ENCODE results near the gene MAN1A2. TPM values are rescaled to one million over a fixed set of nuclear protein-coding genes. Genes with fewer than 3 reads are reported as not detected.

MAN1A2 gene
- total RNA-seq, 1 experiment from 2014 or later, result 38.1 TPM

- no peaks in the 10 kb centered on the region for H3K36me3 ChIP-seq (ENCODE audit: control insufficient read depth in 1 of 2, insufficient read depth in 2 of 2, low read length in 2 of 2)
- no peak overlapping the region for H3K4me3 ChIP-seq (replicated peaks in 1 of 2; ENCODE audit: low read depth in 1 of 2, low read length in 2 of 2)
- POLR2A ChIA-PET, result no interaction called here
- H3K27ac ChIP-seq (ENCODE audit: low read depth, low read length), result no peak overlapping the region
- H3K9me3 ChIP-seq (ENCODE audit: control insufficient read depth in 1 of 2, insufficient read depth in 1 of 2, low read depth in 1 of 2, low read length in 2 of 2), result no peaks in the 10 kb centered on the region
- ATAC-seq (no peak), DNase-seq (ENCODE audit: low read depth, low spot score) (no peak)
- H3K4me1 ChIP-seq (ENCODE audit: control insufficient read depth in 1 of 2, insufficient read depth in 2 of 2, low read length in 2 of 2), result no peaks in the 10 kb centered on the region
- no peak overlapping the region for H3K4me2 ChIP-seq (ENCODE audit: low read length)
- no peaks in the 10 kb centered on the region for H4K20me1 ChIP-seq (ENCODE audit: insufficient read depth)
- no peak overlapping the region for H2AFZ ChIP-seq (ENCODE audit: low read depth, low read length, poor library complexity, severe bottlenecking)
- no peak overlapping the region for H3K9ac ChIP-seq (ENCODE audit: low read length)
- H3K9me2 ChIP-seq (ENCODE audit: insufficient read depth), result no peaks in the 10 kb centered on the region
- BruUV-seq (replicated peaks), result no TSS peak
- RAD21 ChIA-PET (ENCODE audit: low non-redundant PET in 1 of 2, low total read pairs in 2 of 2, uncharacterized antibody in 2 of 2, unreplicated experiment in 2 of 2), result no interaction called here
- H3K79me2 ChIP-seq (ENCODE audit: insufficient read depth, low read length), result no peaks in the 10 kb centered on the region
- intact Hi-C loops (cut with micrococcal nuclease), result no loop called here
- CTCF ChIA-PET, result interaction anchor here (1.9 kb wide), 1 partner anchor 384 kb away, joined by 11 read pairs; no protein-coding TSS in a partner anchor
- H3K27me3 ChIP-seq (ENCODE audit: insufficient read depth, low read length), result no peaks in the 10 kb centered on the region
- TF ChIP-seq POLR2AphosphoS5 (IDR thresholded peaks at IDR 0.05; ENCODE audit: low read depth, low read length) (no peak), CEBPB (IDR thresholded peaks at IDR 0.05; ENCODE audit: low read depth) (no peak), SP1 (IDR thresholded peaks at IDR 0.05; ENCODE audit: low read depth) (no peak), EZH2 (IDR thresholded peaks at IDR 0.05) (no peak), ZBTB33 (IDR thresholded peaks at IDR 0.05; ENCODE audit: extremely low read depth, insufficient replicate concordance, low read length) (no peak), CBX3 (IDR thresholded peaks at IDR 0.05; ENCODE audit: low read depth) (no peak), EGR1 (IDR thresholded peaks at IDR 0.05; ENCODE audit: low read depth) (no peak), JUND (IDR thresholded peaks at IDR 0.05) (no peak), ELF1 (IDR thresholded peaks at IDR 0.05; ENCODE audit: borderline replicate concordance, low read depth) (no peak), RAD21 (IDR thresholded peaks at IDR 0.05; ENCODE audit: low read depth) (no peak)
Observed at GRCh38 chr1:117511273-117511672, 144.0 kb downstream of the MAN1A2 start.

Data from HCT116 (cell line).